Activated CD4-positive, alpha-beta T cell treated with anti-CD3 and anti-CD28 coated beads, Interleukin-2, Interleukin-4, amounts not matched to agents 100 ng/mL and 50 ng/mL, durations not matched to agents 16 hours and 8 hours (primary cell): Measurements from ENCODE around the gene CERK.
A peak's percentile ranks its signal among the peaks of the same experiment; 100 is the strongest.

Experiments
- DNase-seq: peaks from one replicate; pipeline ENCODE4 v3.0.0-alpha.2; 2020; ENCODE audit warnings: low spot score

CERK gene

DNA sequence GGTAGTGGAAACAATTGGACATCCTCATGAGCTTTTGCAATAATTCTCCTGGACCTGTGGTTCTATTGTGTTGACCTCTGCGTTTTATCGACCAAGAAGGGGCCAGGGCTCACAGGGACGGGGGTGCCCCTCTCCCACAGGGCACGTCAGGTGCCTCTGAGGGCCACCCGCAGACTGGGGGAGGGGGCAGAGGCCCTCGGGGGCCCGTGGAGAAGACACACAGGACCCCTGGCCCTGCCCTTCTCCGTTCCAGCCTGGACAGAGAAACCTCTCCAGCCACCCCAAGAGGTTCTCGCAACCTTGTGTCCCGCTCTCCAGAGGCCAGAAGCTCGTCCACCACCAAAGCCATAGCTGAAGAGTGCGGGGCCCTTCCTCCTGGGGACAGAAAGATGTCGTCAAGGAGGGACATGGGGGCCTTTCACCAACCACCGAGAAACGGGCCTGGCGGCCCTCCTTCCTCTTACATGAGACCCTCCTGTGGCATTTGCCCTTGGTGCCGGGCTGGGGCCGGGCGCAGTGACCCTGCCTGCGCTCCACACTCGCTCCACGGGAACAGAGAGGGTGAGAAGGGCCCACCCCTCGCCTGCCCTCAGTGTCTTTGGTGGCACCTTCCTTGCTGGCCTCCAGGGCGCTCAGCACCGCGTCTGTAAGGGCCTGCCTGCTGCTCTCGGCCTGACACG, 60.6 kb downstream of the CERK start:
- no peak for DNase-seq

GRCh38 chr22:46676881-46677280, 61.2 kb downstream of the CERK start:
- no peak for DNase-seq

GRCh38 chr22:46676479-46676878, 61.6 kb downstream of the CERK start:
- no peak for DNase-seq

DNA sequence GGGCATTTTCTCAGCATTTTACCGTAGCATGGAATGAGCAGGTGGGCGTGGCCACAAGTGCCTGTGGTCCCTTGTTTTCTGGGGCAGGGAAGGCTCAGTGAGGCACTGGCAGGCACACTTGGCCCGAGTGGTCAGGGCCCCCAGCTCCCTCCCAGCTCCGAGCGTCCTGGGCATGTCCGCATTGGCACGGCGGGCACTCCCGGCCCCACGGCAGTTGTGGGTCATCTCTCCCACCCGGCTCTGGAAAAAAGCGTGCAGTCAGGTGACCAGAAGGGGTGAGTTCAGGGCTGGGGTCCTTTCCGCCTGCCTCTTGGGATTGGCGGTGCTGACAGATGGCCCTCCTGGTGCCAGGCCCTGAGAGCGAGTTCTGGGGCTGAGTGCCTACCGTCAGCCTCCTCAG, 62.1 kb downstream of the CERK start:
- DNase-seq, result no peak

DNA sequence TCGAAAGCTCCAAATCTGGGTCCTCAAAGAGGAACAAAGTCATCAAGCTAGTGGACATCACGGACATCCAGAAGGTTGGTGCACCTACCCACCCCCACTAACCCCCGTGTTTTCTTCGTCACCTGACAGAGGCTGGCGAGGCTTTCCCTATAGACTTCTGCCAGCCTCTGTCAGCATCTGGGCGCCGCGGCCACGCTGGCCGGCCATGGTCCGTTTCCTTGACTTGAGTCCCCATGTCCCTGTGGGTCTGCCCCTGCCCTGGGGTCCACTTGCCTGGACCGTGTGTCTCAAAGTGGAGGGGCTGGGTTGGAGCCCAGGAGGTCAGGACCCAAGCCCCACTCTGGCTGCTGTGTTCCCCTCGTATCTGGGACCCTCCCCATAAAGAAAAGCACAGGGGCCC, 62.6 kb downstream of the CERK start:
- DNase-seq, result no peak

GRCh38 chr22:46674906-46675305, 63.1 kb downstream of the CERK start:
- DNase-seq, result no peak

GRCh38 chr22:46674367-46674781, 63.7 kb downstream of the CERK start:
- DNase-seq, result peak; percentile 85

GRCh38 chr22:46673662-46674236, 64.3 kb downstream of the CERK start:
- DNase-seq, result no peak

DNA sequence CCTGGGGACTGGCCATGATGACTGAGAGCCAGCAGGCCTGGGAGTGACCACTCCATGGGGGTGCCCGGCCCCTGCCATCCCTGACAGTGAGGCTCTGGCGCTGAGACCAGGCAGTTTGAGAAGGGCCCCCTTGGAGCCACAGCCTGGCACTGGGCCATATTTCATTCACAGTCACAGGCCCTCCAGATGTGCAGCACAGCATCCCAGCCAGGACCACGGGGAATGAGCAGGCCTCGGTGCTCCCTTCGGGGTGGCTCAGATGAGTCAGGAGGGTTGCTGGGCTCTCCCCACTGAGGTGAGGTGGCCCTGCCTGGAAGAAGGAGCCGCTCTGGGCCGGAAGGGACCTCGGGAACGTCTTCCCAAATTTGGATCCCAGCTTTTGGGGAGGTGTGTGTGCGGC, 64.8 kb downstream of the CERK start:
- DNase-seq, result no peak

DNA sequence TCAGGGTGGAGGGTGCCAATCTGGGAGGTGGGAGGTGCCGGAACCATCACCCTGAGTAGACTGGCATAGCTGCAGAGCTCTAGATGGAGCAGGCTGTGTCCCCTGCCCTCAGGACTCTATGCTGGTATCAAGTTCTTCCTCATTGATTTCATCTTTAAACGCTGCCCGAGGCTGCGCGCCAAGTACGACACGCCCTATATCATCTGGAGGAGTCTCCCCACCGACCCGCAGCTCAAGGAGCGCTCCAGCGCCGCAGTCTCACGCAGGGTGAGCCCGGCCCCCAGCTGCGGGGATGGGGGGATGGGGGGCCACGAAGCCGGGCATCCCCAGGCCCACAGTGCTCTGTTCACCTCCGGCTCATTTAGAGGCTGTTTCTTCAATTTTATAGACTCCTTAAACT, 65.3 kb downstream of the CERK start:
- no peak for DNase-seq

DNA sequence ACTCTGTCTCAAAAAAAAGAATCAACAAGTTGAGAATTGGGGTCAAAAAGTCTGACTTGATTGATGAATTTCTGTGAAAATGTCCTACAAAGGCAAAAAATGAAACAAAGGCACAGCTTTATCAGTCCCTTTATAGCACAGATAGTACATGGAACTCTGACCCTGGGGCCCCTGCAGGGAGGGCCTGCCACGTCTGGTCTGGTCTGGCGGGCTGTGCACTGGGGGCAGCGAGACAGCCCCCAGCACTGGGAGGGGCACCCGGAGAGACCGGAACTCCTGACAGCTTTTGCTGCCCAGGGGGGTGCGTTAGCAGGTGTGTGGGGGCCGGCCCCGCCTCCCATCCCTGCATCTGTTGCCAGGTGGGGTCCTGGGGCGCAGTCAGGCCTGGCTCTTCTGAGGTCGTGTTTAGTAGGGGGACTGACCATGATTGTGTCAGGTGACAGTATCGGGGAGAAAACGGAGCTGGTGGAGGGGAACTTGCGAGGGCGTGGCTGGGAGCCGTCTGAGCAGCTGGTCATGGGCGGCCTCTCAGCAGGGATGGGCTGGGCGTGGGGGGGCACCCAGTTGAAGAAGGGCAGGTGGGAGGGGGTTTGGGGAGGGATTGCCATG, 66.1 kb downstream of the CERK start:
- no peak for DNase-seq

- DNase-seq, result no peak
Observed at GRCh38 chr22:46669201-46669600, 68.9 kb downstream of the CERK start.

DNA sequence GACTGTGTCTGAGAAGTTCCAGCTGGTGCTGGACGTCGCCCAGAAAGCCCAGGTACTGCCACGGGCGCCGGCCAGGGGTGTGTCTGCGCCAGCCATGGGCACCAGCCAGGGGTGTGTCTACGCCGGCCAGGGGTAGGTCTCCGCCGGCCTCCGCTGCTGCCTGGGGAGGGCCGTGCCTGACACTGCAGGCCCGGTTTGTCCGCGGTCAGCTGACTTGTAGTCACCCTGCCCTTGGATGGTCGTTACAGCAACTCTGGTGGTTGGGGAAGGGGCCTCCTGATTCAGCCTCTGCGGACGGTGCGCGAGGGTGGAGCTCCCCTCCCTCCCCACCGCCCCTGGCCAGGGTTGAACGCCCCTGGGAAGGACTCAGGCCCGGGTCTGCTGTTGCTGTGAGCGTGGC, 69.9 kb downstream of the CERK start:
- no peak for DNase-seq

- no peak for DNase-seq
Observed at GRCh38 chr22:46667245-46667623, 70.8 kb downstream of the CERK start.

- no peak for DNase-seq
Observed at GRCh38 chr22:46666577-46667244, 71.3 kb downstream of the CERK start.

GRCh38 chr22:46665751-46666280, 72.2 kb downstream of the CERK start:
- no peak for DNase-seq

- DNase-seq, result no peak
Observed at GRCh38 chr22:46665151-46665695, 72.8 kb downstream of the CERK start.

DNA sequence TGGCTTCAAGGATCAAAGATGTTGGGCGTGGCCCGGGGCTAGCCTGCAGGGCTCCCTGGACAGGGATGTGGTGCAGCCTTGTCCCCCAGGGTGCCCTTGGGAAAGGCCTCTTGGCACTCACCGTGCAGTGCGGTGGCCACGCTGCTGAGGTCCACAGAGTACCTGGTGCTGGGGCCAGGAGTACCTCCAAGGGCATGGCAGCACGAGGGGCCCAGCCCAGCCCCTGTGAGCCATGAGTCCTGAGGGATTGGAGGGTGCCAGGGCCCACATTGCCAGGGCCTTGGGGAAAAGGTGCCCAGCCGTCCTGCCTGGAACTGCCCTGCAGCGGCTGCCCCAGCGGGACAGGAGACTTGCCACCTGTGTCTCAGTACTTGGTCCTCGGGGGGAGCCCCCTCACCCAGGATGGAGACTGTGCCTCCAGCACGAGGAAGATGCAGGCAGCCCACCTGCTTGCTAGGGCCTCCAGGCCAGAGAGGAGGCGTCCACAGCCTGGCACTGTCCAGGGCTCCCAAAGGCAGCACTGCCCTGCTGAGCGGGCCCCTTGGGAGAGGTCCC, 73.7 kb downstream of the CERK start:
- DNase-seq, result no peak

GRCh38 chr22:46663436-46664100, 74.5 kb downstream of the CERK start:
- DNase-seq, result no peak

DNA sequence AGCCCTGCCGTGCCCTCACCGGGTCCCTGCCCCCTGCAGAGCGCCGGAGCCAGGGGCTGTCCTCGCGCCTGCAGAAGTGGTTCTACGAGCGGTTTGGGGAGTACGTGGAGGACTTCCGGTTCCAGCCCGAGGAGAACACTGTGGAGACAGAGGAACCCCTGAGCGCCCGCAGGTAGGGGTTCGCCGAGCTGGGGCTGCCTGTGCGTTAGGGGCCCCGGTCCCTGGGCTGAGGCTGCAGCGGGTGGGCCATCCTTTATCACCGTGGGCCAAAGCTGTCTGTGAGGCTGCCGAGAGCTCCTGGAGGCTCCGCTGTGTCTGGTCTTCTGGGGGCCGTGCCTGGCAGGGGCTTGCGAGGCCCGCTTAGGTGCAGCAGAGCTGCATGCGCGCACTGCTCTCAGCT, 75.1 kb downstream of the CERK start:
- DNase-seq, result no peak

GRCh38 chr22:46662226-46662625, 75.8 kb downstream of the CERK start:
- DNase-seq, result no peak
